Activated gamma-delta T cell treated with Interleukin-2 at 50 U/mL for 16 hours (primary cell): ENCODE measurements around the gene PSG3.
"Not testable (repeated sequence)": the region's sequence is repeated elsewhere in the genome, so short reads cannot be mapped to it uniquely, and the experiment has no call there.

Source experiments
- DNase-seq: peaks from one replicate; pipeline ENCODE4 v3.0.0-alpha.2; 2020

Gene PSG3

DNA sequence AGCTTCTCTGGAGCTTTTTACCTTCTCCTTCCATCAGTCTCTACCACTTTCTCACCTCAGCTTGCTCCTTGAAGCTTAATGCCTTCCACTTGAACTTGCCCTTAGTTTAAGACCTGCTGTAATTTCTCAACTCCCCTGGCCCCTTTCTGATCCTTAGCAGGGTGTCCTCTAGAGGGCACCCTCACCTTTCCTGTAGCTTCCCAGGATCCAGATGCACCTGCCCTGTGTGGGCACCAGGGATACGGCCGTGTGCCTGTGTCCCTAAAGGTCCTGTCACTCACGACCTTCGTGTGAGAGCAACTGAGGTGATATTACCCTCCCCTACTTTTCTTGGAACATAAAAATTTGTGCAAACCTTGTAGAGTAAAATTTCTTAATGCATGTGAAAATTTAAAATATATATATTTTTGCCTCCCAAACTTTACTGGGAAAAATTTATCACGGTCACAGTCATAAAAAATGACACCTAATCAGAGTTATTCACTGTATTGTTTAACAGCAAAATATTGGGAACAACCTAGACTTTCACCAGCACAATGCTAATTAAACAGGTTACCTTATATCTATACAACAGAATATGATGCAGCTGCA, 46.4 kb downstream of the PSG3 start:
- no peak for DNase-seq

GRCh38 chr19:42683917-42684513, 56.3 kb downstream of the PSG3 start:
- peak; percentile 5 for DNase-seq

DNA sequence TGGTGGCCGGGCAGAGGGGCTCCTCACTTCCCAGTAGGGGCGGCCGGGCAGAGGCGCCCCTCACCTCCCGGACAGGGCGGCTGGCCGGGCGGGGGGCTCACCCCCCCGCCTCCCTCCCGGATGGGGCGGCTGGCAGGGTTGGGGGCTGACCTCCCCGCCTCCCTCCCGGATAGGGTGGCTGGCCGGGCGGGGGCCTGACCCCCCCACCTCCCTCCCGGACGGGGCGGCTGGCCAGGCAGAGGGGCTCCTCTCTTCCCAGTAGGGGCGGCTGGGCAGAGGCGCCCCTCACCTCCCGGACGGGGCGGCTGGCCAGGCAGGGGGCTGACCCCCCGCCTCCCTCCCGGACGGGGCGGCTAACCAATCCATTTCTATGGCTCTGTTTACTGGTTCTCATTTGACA, 64.0 kb downstream of the PSG3 start:
- DNase-seq = not testable (repeated sequence)

DNA sequence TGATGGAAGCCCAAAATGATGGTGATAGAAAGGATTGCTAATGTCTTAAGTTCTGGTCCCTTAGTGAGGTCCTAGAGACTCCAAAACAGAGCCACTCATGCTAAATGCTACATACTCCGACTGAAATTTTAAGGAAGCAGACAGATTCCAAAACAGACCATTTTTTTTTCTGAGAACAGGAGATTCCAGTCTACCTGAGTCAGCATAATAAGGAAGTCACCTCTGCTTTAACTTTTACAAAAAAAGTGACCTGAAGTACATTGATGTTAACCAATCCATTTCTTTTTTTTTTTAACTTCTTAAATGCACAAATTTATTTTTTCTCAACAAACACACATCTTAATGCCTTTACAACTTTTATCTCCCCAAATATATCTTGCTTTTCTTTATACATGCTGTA, 65.7 kb downstream of the PSG3 start:
- DNase-seq = not testable (repeated sequence)
